Activated T-cell treated with anti-CD3 and anti-CD28 coated beads, Interleukin-2, amount 50 U/mL, for 4 hours (primary cell): Measurements from ENCODE around the gene KIF18B. TPM values are rescaled to one million over a fixed set of nuclear protein-coding genes. Genes with fewer than 3 reads are reported as not detected.

ENCODE experiments used
- ATAC-seq, 2 donors: fragments of 200-7000 bp; cut with Tn5 transposase; one replicate each; pipeline ENCODE4 v1.10.0; 2021
- DNase-seq: peaks from one replicate; pipeline ENCODE4 v3.0.0-alpha.2; 2020
- H3K27me3 Mint-ChIP-seq: one replicate; pipeline ENCODE4 v1.8.0; 2021; ENCODE audit warnings: low read depth, mixed read lengths
- H3K36me3 Mint-ChIP-seq: one replicate; pipeline ENCODE4 v1.8.0; 2022; ENCODE audit warnings: mixed read lengths; ENCODE audit not compliant: insufficient read depth
- H3K4me1 Mint-ChIP-seq: one replicate; pipeline ENCODE4 v1.8.0; 2021; ENCODE audit warnings: low read depth, mixed read lengths
- H3K4me3 Mint-ChIP-seq: one replicate; pipeline ENCODE4 v1.8.0; 2021; ENCODE audit warnings: mild to moderate bottlenecking, moderate library complexity, mixed read lengths
- H3K9me3 Mint-ChIP-seq: one replicate; pipeline ENCODE4 v1.8.0; 2021; ENCODE audit warnings: mixed read lengths
- total RNA-seq, 3 donors: library from RNA; stranded (reverse); gene quantifications; one replicate each; pipeline ENCODE4 v1.2.1, GENCODE V29; 2021

Gene KIF18B
- total RNA-seq, 3 donors from 2014 or later = 2.4 to 4.8 (median 3.7) TPM

DNA sequence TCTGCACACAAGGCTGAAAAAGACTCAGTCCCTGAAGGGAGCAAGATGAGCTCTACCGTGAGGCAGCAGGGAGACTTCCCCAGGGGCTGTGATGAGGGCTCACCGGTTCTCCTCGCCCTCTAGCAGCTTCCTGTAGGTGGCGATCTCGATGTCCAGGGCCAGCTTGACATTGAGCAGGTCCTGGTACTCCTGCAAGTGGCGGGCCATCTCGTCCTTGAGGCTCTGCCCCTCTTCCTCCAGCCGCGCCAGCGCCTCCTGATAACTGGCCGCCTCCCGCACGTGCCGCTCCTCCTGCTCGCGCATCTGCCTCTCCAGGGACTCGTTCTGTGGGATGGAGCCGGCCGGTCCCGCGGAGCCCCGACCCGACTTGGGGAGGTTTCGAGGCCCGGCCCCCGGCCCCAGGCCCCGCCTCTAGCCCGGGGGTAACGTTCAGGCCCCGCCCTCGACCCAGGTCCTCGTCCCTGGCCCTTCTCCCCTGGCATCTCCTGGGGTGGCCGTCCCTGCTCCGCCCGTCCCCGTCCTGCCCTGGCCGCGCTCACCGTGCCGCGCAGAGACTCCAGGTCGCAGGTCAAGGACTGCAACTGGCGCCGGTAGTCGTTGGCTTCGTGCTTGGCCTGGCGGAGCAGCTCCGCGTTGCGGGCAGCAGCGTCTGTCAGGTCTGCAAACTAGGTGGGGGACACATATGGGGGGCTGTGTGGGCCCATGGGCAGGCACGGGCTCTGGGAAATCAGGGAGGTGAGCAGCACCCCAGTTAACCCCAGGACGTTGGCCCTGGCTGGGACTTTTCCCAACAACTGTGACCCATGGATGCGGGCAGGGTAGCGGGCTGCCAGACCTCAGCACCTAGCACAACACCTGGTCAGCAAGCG lies 36.2 kb downstream of the KIF18B start:
- peak; percentile 42 for DNase-seq
- Mint-ChIP-seq H3K36me3 (no peaks in the 10 kb centered on the region), H3K4me1 (peaks cover 14% of the 10 kb centered on the region), H3K9me3 (no peaks in the 10 kb centered on the region), H3K4me3 (peak overlapping the region; percentile 35), H3K27me3 (peaks cover 38% of the 10 kb centered on the region)
- peak; percentile 83 to 84 for ATAC-seq

- H3K27me3 Mint-ChIP-seq = peaks cover 36% of the 10 kb centered on the region
- DNase-seq (no peak), ATAC-seq (no peak)
- H3K4me3 Mint-ChIP-seq = no peak overlapping the region
- no peaks in the 10 kb centered on the region for H3K9me3 Mint-ChIP-seq
- peaks cover 14% of the 10 kb centered on the region for H3K4me1 Mint-ChIP-seq
- H3K36me3 Mint-ChIP-seq = no peaks in the 10 kb centered on the region
These were observed 37.1 kb downstream of the KIF18B start for GRCh38 chr17:44910231-44911106.

- ATAC-seq = no peak
- Mint-ChIP-seq H3K4me3 (no peak overlapping the region), H3K36me3 (no peaks in the 10 kb centered on the region), H3K27me3 (peaks cover 28% of the 10 kb centered on the region), H3K9me3 (no peaks in the 10 kb centered on the region), H3K4me1 (peaks cover 14% of the 10 kb centered on the region)
- DNase-seq = no peak
These were observed 37.9 kb downstream of the KIF18B start for GRCh38 chr17:44909681-44910144.

DNA sequence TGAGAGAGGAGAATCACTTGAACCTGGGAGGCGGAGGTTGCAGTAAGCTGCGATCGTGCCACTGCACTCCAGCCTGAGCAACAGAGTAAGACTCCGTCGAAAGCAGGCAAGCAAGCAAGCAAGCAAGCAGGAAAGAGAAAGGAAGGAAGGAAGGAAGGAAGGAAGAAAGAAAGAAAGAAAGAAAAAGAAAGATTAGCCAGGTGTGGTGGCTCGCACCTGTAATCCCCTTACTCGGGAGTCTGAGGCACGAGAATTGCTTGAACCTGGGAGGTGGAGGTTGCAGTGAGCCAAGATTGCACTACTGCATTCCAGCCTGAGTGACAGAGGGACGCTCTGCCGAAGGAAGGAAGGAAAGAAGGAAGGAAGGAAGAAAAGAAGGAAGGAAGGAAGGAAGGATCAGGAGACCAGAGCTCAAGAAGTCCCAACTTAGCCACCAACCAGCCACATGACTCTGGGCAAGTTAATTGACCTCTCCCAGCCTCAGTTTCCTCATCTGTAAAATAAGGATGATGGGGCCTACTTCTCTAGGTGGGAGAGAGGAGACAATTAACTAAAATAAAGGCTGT lies 38.7 kb downstream of the KIF18B start:
- no peak for ATAC-seq
- Mint-ChIP-seq H3K4me1 (peaks cover 14% of the 10 kb centered on the region), H3K36me3 (no peaks in the 10 kb centered on the region)

DNA sequence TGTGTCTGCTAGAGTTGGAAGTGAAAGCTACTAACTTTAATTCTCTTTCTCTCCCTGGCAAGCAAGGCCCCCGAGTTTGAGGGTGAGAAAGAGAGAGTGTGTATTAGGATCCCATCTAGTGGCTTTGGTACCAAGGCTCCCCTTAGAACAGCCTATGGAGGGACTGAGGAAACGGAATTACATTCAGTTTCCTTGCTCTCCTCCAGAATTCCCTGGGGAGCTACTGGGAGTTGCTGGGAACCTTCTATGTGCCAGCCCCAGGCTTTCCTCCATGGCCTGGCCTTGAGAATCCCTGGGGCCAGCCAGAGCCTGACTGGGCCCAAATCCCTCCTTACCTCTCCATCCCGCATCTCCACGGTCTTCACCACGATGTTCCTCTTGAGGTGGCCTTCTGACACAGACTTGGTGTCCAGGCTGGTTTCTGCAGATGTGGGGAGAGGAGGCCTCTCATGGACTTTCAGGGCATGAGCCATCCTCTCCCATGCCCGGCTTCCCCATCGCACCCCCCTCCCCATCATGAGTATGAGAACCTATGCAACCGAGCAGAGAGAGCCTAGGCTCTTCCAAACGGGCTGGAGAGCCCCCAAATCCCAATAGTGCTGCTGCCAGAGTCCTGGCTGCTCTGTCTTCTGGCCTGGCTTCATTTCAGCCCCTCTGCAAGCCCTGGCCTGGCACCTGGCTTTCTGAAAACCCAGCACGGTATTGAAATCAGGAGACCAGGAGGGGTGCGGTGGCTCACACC lies 39.7 kb downstream of the KIF18B start:
- DNase-seq (no peak), ATAC-seq (no peak)
- Mint-ChIP-seq H3K9me3 (no peaks in the 10 kb centered on the region), H3K36me3 (no peaks in the 10 kb centered on the region), H3K27me3 (peaks cover 18% of the 10 kb centered on the region), H3K4me1 (peaks cover 10% of the 10 kb centered on the region), H3K4me3 (no peak overlapping the region)

More for the DNA sequence above, 38.7 kb downstream of the KIF18B start:
- DNase-seq = no peak
- Mint-ChIP-seq H3K4me3 (no peak overlapping the region), H3K9me3 (no peaks in the 10 kb centered on the region), H3K27me3 (peaks cover 23% of the 10 kb centered on the region)

DNA sequence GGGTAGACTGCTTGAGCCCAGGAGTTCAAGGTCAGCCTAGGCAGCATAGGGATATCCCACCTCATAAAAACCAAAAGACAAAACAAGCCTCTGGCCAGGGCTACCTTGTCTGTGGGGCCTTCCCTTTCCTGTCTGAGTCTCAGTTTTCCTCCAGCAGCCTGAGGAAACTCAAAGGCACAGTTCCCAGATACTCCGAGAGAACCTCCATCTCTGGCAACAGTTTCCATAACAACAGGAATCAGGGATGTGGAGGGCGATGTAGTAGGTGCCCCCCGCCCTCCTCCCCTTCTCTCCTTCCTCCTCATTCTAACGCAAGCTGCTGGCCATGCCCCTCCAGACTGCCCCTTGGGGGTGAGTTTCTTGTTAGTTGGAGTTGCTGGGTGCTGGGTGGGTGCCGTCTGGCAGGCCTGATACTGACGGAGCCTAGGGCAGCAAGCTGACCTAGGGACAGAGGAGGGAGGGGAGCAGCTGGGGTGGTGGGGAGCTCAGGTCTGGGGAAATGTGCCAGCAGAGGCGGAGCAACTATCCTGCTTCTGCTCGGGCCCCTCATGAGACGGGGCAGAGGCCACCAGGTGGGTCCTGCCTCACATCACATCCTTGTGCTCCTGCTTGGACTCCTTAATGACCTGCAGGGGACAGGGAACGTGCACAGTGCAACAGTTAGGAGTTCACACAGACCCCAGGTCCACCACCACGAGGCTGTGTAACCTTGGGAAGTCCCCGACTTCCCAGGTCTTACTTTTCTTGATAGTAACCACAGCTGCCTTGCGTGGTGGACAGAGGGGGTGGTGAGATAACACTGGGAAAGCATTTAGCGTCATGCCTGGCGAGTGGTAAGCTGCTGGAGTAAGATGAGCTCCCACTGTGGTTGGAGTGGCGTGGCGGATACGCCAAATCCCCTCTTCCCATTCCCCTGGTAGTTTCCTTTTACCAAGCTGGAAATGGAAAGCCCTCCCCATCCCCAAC lies 40.5 kb downstream of the KIF18B start:
- Mint-ChIP-seq H3K4me1 (peaks cover 7% of the 10 kb centered on the region), H3K36me3 (no peaks in the 10 kb centered on the region), H3K4me3 (no peak overlapping the region), H3K27me3 (peaks cover 14% of the 10 kb centered on the region), H3K9me3 (no peaks in the 10 kb centered on the region)
- DNase-seq (no peak), ATAC-seq (no peak)

DNA sequence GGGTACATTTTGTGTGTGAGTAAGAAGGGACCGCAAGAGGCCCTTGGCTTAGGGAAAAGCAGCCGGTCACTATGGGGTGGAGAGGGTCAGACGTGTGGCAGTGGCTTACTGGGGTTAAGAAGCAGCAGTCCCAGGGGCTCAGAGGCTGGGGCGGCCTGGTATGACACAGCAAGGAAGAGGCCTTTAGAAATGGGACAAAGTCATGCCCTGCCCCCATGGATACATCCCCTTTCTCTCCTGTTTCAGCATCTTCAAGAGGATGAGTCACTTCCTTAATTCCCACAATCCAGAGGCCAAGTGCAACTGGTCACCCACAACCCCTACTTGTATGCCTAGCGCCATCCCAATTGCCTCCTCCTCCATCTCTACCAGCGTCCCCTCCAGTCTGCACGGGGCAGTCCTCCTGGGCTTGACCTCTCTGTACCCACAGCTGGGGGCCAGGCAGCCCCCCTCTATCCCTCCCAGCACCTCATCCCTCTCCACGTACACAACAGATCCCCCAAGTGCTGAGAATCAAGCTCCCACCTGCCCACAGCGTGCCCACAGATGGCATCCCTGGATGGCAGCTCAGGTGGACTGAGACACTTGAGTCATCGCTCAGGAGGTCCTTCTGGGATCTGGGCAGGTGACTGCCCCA lies 41.4 kb downstream of the KIF18B start:
- Mint-ChIP-seq H3K4me1 (peaks cover 6% of the 10 kb centered on the region), H3K9me3 (no peaks in the 10 kb centered on the region)
- no peak for DNase-seq

DNA sequence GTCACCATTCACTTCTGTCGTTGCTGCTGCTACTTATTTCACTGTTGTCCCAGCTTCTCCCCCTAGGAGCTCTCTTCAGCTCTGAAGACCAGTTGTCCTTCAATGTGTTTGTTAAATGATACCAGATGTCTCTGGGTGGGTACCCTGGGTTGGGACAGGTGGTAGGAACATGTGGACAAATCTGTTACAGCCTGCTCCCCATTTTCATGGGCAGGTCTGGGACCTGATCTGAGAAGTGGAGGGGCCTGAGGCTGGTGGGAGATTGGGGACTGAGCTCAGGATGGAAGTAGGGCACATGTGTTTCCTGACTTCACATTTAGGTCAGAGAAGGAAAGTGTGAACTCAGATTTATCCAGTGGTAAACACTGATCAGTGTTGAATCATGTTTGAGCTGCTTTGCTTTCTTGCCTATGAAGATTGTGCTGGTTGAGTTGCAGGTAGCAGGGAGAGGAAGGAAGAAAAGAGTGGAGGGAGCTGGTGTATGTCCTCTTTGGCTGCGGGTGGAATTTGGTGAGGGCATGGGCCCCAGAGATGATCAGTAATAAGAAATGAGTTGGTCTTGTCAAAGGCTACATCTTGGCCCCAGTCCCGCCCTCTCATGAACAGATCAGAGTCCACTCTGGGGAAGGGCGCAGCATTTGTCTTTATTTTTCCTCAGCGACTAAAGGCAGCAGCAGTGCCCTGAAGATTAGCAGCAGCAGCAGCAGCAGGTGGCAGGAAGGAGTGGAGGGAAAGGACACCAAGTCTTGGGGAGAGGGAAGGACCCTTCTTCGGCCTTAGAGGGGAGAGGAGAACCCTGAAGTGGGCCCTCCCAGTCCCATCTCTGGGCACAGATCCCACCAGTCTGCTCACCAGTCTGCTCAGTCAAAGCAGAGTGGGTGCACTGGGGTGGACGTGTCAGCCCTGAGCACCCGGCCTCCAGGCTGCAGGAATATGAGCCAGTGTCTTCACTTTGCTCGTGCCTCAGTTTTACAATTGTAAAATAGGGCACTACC lies 42.3 kb downstream of the KIF18B start:
- DNase-seq (no peak), ATAC-seq (no peak)
- Mint-ChIP-seq H3K4me1 (peaks cover 1% of the 10 kb centered on the region), H3K27me3 (peaks cover 3% of the 10 kb centered on the region), H3K4me3 (no peak overlapping the region), H3K9me3 (no peaks in the 10 kb centered on the region), H3K36me3 (no peaks in the 10 kb centered on the region)

More for the DNA sequence above, 41.4 kb downstream of the KIF18B start:
- ATAC-seq = no peak
- Mint-ChIP-seq H3K4me3 (no peak overlapping the region), H3K27me3 (peaks cover 10% of the 10 kb centered on the region), H3K36me3 (no peaks in the 10 kb centered on the region)

DNA sequence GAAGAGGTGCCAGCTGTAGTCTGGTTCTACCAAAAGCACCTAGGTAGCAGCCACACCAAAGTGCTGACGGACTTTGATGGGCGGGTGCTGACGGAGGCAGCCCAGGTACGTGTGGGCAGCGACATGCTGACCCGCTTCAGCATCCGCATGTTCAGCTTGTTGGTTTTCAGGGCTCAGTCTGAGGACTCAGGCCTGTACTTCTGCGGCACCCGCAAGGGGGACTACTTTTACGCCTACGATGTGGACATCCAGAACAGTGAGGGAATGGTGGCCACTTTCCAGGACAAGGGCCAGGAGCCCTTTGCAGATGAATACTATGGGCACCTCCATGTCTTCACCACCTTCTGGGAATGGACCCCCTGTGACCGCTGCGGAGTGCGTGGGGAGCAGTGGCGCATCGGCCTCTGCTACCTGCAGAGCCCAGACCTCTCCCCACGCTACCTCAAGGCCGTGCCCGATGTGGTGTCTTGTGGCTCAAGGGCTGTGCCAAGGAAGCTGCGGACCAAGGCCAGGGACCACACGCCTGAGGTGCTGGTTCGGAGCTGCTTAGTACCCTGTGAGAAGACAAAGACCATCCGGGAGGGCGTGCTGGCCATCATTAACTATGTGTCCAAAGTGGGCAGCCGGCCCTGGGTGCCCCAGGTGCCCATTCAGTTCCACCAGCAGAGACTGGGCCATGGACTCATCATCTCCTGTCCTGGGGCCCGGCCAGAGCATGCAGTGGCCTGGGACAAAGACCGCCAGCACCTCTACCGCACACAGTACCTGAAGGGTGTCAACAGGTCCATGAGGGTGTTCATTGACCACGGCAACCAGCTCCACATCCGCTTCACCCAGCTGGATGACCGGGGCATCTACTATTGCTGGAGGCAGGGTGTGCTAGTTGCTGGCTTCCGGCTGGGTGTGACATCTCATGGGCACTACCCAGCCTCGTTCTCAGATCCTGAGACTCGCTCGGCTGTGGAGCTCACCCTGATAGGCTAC lies 43.3 kb downstream of the KIF18B start:
- Mint-ChIP-seq H3K4me3 (no peak overlapping the region), H3K9me3 (no peaks in the 10 kb centered on the region), H3K36me3 (no peaks in the 10 kb centered on the region), H3K27me3 (peaks cover 4% of the 10 kb centered on the region), H3K4me1 (peaks cover 6% of the 10 kb centered on the region)
- no peak for DNase-seq
- no peak for ATAC-seq

GRCh38 chr17:44903012-44903685 lies 44.4 kb downstream of the KIF18B start:
- ATAC-seq (no peak), DNase-seq (no peak)
- H3K27me3 Mint-ChIP-seq = peaks cover 3% of the 10 kb centered on the region
- H3K4me3 Mint-ChIP-seq = no peak overlapping the region
- peaks cover 16% of the 10 kb centered on the region for H3K4me1 Mint-ChIP-seq
- H3K36me3 Mint-ChIP-seq = peaks cover 3% of the 10 kb centered on the region
- H3K9me3 Mint-ChIP-seq = no peaks in the 10 kb centered on the region
